B cell (primary cell): ENCODE measurements around the gene GMPR. TPM values are rescaled to one million over a fixed set of nuclear protein-coding genes. Genes with fewer than 3 reads are reported as not detected.

ENCODE experiments used
- ATAC-seq: fragments of 200-7000 bp; cut with Tn5 transposase; one replicate; pipeline ENCODE4 v1.10.0; 2021; ENCODE audit warnings: low read depth, mild to moderate bottlenecking, moderate number of reproducible peaks, moderate library complexity
- CTCF ChIA-PET: fragments of 350-600 bp; sonication (Branson Sonifier 250); formaldehyde crosslinking; loops from one replicate; lab custom pipeline; 2021; ENCODE audit warnings: antibody characterized with exemption, inconsistent platforms; lab: Charles Lee
- POLR2A ChIA-PET: fragments of 350-600 bp; sonication (Branson Sonifier 250); formaldehyde crosslinking; loops from one replicate; lab custom pipeline; 2021; ENCODE audit warnings: antibody characterized with exemption; lab: Charles Lee
- DNase-seq: peaks from one replicate; pipeline ENCODE4 v3.0.0; 2013
- H2AFZ ChIP-seq: 2 replicates; pipeline ENCODE4 v1.6.1; 2012; ENCODE audit warnings: mild to moderate bottlenecking, low read depth, low read length; ENCODE audit not compliant: insufficient read depth, poor library complexity, severe bottlenecking
- H3K27ac ChIP-seq, 2 donors: 1 replicate in 1 of 2; 2 replicates in 1 of 2; pipeline ENCODE4 v1.5.1; 2012 to 2013; ENCODE audit warnings: low read length in 2 of 2, mild to moderate bottlenecking in 2 of 2, moderate library complexity in 1 of 2
- H3K27me3 ChIP-seq, 4 experiments: fragments of 200-600 bp in 1 of 4; sonication (generic) in 1 of 4; replicated peaks in 1 of 4; 1 replicate in 2 of 4; 2 replicates in 2 of 4; pipeline versions ENCODE4 v1.6.1 to v1.7.0; 2013 to 2016; ENCODE audit warnings: low read length in 3 of 4, mild to moderate bottlenecking in 2 of 4, mixed read lengths in 1 of 4, moderate library complexity in 1 of 4; ENCODE audit not compliant: insufficient read depth in 4 of 4, control insufficient read depth in 3 of 4; ENCODE audit errors: control extremely low read depth in 1 of 4
- H3K36me3 ChIP-seq, 2 experiments: replicated peaks in 1 of 2; 1 replicate in 1 of 2; 2 replicates in 1 of 2; pipeline versions ENCODE4 v1.6.1 to v1.7.1; 2013; ENCODE audit warnings: low read length in 1 of 2; ENCODE audit not compliant: insufficient read depth in 2 of 2, control insufficient read depth in 1 of 2; ENCODE audit errors: control extremely low read depth in 1 of 2, extremely low read depth in 1 of 2
- H3K4me1 ChIP-seq, 2 donors: fragments of 200-600 bp in 1 of 2; sonication (generic) in 1 of 2; 1 replicate in 1 of 2; 2 replicates in 1 of 2; pipeline versions ENCODE4 v1.5.1 to v1.6.1; 2013 to 2017; ENCODE audit warnings: low read length in 2 of 2; ENCODE audit not compliant: control insufficient read depth in 2 of 2, insufficient read depth in 2 of 2
- H3K4me2 ChIP-seq: replicated peaks from 2 replicates; pipeline ENCODE3; 2012; ENCODE audit warnings: mild to moderate bottlenecking, low read depth, low read length; ENCODE audit not compliant: poor library complexity, severe bottlenecking
- H3K4me3 ChIP-seq, 5 experiments: fragments of 200-600 bp in 1 of 5; sonication (generic) in 1 of 5; 1 replicate in 3 of 5; 2 replicates in 2 of 5; pipeline versions ENCODE4 v1.5.1 to v1.7.0; 2011 to 2016; ENCODE audit warnings: low read length in 4 of 5, mild to moderate bottlenecking in 4 of 5, low read depth in 2 of 5, control low read depth in 1 of 5, moderate library complexity in 1 of 5; ENCODE audit not compliant: insufficient read depth in 1 of 5; ENCODE audit errors: control extremely low read depth in 1 of 5, extremely low read depth in 1 of 5
- H3K79me2 ChIP-seq: fragments of 200-600 bp; sonication (generic); one replicate; pipeline ENCODE4 v1.6.0; 2016; ENCODE audit warnings: low read length; ENCODE audit not compliant: control insufficient read depth, insufficient read depth
- H3K9ac ChIP-seq: fragments of 200-600 bp; sonication (generic); 2 replicates; pipeline ENCODE4 v1.6.1; 2017; ENCODE audit warnings: mild to moderate bottlenecking, low read length, moderate library complexity
- H3K9me3 ChIP-seq, 3 donors: one replicate each; pipeline versions ENCODE4 v1.6.1 to v1.7.1; 2013; ENCODE audit warnings: low read length in 2 of 3; ENCODE audit not compliant: control insufficient read depth in 2 of 3, insufficient read depth in 1 of 3; ENCODE audit errors: control extremely low read depth in 1 of 3
- H4K20me1 ChIP-seq: 2 replicates; pipeline ENCODE4 v1.6.0; 2012; ENCODE audit warnings: mild to moderate bottlenecking, low read length; ENCODE audit not compliant: insufficient read depth, control insufficient read depth, poor library complexity, severe bottlenecking
- H3K27ac Mint-ChIP-seq: one replicate; pipeline ENCODE4 v1.8.0; 2021; ENCODE audit warnings: mixed read lengths
- H3K27me3 Mint-ChIP-seq: one replicate; pipeline ENCODE4 v1.8.0; 2021; ENCODE audit warnings: mixed read lengths
- H3K4me1 Mint-ChIP-seq: one replicate; pipeline ENCODE4 v1.8.0; 2021; ENCODE audit warnings: mixed read lengths
- H3K4me3 Mint-ChIP-seq: one replicate; pipeline ENCODE4 v1.8.0; 2021; ENCODE audit warnings: mixed read lengths
- H3K9me3 Mint-ChIP-seq: one replicate; pipeline ENCODE4 v1.8.0; 2022; ENCODE audit warnings: mixed read lengths; ENCODE audit not compliant: insufficient read depth
- CTCF ChIP-seq: fragments of 200-600 bp; IDR thresholded peaks from one replicate; pipeline ENCODE4 v1.8.0; 2022; ENCODE audit warnings: antibody characterized with exemption, mild to moderate bottlenecking
- EZH2 ChIP-seq: IDR thresholded peaks from 2 replicates; pipeline ENCODE4 v1.6.1; 2012; ENCODE audit warnings: borderline replicate concordance, low read depth, mild to moderate bottlenecking, moderate library complexity, low read length; ENCODE audit not compliant: insufficient read depth, poor library complexity, severe bottlenecking
- whole genome bisulfite sequencing: methylation state at CpG from one replicate; pipeline ENCODE4 v1.1.5; 2013; ENCODE audit warnings: missing lambda C conversion rate; ENCODE audit not compliant: insufficient coverage; 5-methylcytosine and 5-hydroxymethylcytosine counted together
- intact Hi-C: fragments of 100-400 bp; cut with micrococcal nuclease; formaldehyde crosslinking; loops from one replicate; pipeline ENCODE4 v1.10.0; 2022
- polyA plus RNA-seq: library from polyadenylated mRNA; depleted of rRNA; stranded (reverse); fragments of >200 nt; gene quantifications from 2 replicates; pipeline ENCODE4 v1.2.3, GENCODE V29; 2012
- total RNA-seq, 2 donors: library from RNA; stranded (reverse); fragments of 120-200 nt in 1 of 2; gene quantifications; 1 replicate in 1 of 2; 2 replicates in 1 of 2; pipeline versions ENCODE4 v1.2.3 to v1.2.4, GENCODE V29; 2013 to 2022

GMPR gene
- total and polyA plus RNA-seq, 2 donors (not counting 1 experiment from before 2014, with no cell fraction given) = 0.82 TPM; not detected in 1

GRCh38 chr6:16301511-16301910, 63.1 kb downstream of the GMPR start:
- Histone ChIP-seq H3K79me2 (no peaks in the 10 kb centered on the region), H3K36me3 (no peaks in the 10 kb centered on the region), H3K27me3 (no peaks in the 10 kb centered on the region), H3K9me3 (no peaks in the 10 kb centered on the region), H4K20me1 (no peaks in the 10 kb centered on the region), H2AFZ (no peak overlapping the region), H3K4me1 (peaks cover 5 to 15% of the 10 kb centered on the region in 2 donors), H3K4me3 (no peak overlapping the region), H3K9ac (no peak overlapping the region), H3K27ac (no peak overlapping the region), H3K4me2 (no peak overlapping the region)
- CTCF ChIA-PET = interaction anchor here (0.6 to 1.6 kb wide), 3 partner anchors 8 to 47 kb away, joined by 3 to 8 read pairs (median 3); no protein-coding TSS in a partner anchor
- no CpG with 5 or more reads among the region's 7 CpGs for WGBS
- TF ChIP-seq EZH2 (no peak), CTCF (no peak)
- ATAC-seq = no peak
- Mint-ChIP-seq H3K9me3 (no peaks in the 10 kb centered on the region), H3K4me3 (no peak overlapping the region), H3K27me3 (no peaks in the 10 kb centered on the region), H3K27ac (no peak overlapping the region), H3K4me1 (peaks cover 22% of the 10 kb centered on the region)
- POLR2A ChIA-PET = interaction anchor here (0.5 kb wide), 1 partner anchor 15 kb away, joined by 6 read pairs; no protein-coding TSS in a partner anchor
- intact Hi-C loops = no loop called here
- DNase-seq = peak; percentile 28

GRCh38 chr6:16302721-16303552, 64.5 kb downstream of the GMPR start:
- peaks cover 28% of the 10 kb centered on the region for H3K4me1 Mint-ChIP-seq
- Histone ChIP-seq H2AFZ (no peak overlapping the region), H3K4me2 (no peak overlapping the region), H3K9me3 (no peaks in the 10 kb centered on the region), H3K4me1 (peaks cover 5 to 15% of the 10 kb centered on the region in 2 donors), H3K9ac (no peak overlapping the region), H3K79me2 (no peaks in the 10 kb centered on the region), H3K4me3 (no peak overlapping the region), H4K20me1 (no peaks in the 10 kb centered on the region), H3K27me3 (no peaks in the 10 kb centered on the region), H3K27ac (no peak overlapping the region), H3K36me3 (no peaks in the 10 kb centered on the region)
- H3K9me3 Mint-ChIP-seq = no peaks in the 10 kb centered on the region
- intact Hi-C loops = no loop called here
- DNase-seq (no peak), ATAC-seq (no peak)
- no peak overlapping the region for H3K27ac Mint-ChIP-seq
- CTCF ChIA-PET = interaction anchor here (1.6 kb wide), 1 partner anchor 14 kb away, joined by 8 read pairs; no protein-coding TSS in a partner anchor
- no peak overlapping the region for H3K4me3 Mint-ChIP-seq
- no peak for TF ChIP-seq EZH2
- TF ChIP-seq CTCF = no peak
- no peaks in the 10 kb centered on the region for H3K27me3 Mint-ChIP-seq
- 96% methylated on average over 27 of the region's 27 CpGs for WGBS
- POLR2A ChIA-PET = no interaction called here
